DND-41 (cell line): ENCODE data around the gene UBA3.

Experiments
- EZH2 ChIP-seq: IDR thresholded peaks from 3 replicates; pipeline ENCODE4 v1.6.1; 2012; ENCODE audit warnings: borderline replicate concordance, low read depth, mild to moderate bottlenecking, moderate library complexity, low read length, inconsistent platforms; ENCODE audit not compliant: severe bottlenecking
- TF ChIP-seq, protein P1 (sequence below): IDR thresholded peaks from 2 replicates; pipeline ENCODE4 v1.5.1; 2012; ENCODE audit warnings: borderline replicate concordance, low read length, moderate library complexity, mild to moderate bottlenecking; ENCODE audit not compliant: poor library complexity, severe bottlenecking; ENCODE audit errors: extremely low read depth

- TF ChIP-seq, protein P1, sequence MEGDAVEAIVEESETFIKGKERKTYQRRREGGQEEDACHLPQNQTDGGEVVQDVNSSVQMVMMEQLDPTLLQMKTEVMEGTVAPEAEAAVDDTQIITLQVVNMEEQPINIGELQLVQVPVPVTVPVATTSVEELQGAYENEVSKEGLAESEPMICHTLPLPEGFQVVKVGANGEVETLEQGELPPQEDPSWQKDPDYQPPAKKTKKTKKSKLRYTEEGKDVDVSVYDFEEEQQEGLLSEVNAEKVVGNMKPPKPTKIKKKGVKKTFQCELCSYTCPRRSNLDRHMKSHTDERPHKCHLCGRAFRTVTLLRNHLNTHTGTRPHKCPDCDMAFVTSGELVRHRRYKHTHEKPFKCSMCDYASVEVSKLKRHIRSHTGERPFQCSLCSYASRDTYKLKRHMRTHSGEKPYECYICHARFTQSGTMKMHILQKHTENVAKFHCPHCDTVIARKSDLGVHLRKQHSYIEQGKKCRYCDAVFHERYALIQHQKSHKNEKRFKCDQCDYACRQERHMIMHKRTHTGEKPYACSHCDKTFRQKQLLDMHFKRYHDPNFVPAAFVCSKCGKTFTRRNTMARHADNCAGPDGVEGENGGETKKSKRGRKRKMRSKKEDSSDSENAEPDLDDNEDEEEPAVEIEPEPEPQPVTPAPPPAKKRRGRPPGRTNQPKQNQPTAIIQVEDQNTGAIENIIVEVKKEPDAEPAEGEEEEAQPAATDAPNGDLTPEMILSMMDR = no peak
- no peak for TF ChIP-seq EZH2
Measured at GRCh38 chr3:69012800-69013252, 67.3 kb downstream of the UBA3 start.
